NB4 (cell line): ENCODE results near the gene CAMTA1.

Source experiments
- DNase-seq: peaks from one replicate; pipeline ENCODE4 v3.0.0; 2010; ENCODE audit warnings: low read depth
- H3K4me3 ChIP-seq: one replicate; pipeline ENCODE4 v1.5.1; 2011; ENCODE audit warnings: mild to moderate bottlenecking, low read depth, low read length, moderate library complexity
- MYC ChIP-seq: IDR thresholded peaks from 2 replicates; pipeline ENCODE4 v1.6.1; 2011; ENCODE audit warnings: low read depth, low read length
- POLR2A ChIP-seq: IDR thresholded peaks from 2 replicates; pipeline ENCODE4 v1.6.1; 2011; ENCODE audit warnings: mild to moderate bottlenecking; ENCODE audit not compliant: insufficient read length; ENCODE audit errors: extremely low read depth
- TF ChIP-seq, protein P1 (sequence below): IDR thresholded peaks from 2 replicates; pipeline ENCODE4 v1.6.1; 2011; ENCODE audit warnings: low read depth, low read length
- TF ChIP-seq, protein P2 (sequence below): IDR thresholded peaks from one replicate; pipeline ENCODE4 v1.5.1; 2012; ENCODE audit warnings: low read depth, low read length

CAMTA1 gene

DNA sequence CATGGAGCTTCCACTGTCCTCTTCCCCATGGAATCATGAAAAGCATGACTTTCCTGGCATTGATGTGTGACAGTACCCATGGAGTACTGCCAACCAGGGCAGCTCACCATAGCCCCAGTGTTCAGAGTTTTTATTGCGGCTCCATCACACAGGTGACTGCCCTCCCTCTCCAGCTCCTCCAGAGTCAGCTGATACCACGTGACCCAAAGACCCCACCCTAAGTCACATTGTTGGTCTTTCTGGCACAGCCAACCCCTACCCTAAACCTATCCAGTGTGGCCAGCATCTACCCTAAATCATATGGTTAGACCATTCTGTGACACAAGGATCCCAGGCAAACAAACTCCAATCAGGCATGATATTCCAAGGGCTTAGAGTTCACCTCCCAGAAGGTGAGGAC is 908.4 kb downstream of the CAMTA1 start:
- no peak for DNase-seq
- TF ChIP-seq, protein P1, sequence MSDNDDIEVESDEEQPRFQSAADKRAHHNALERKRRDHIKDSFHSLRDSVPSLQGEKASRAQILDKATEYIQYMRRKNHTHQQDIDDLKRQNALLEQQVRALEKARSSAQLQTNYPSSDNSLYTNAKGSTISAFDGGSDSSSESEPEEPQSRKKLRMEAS = no peak
- TF ChIP-seq, protein P2, sequence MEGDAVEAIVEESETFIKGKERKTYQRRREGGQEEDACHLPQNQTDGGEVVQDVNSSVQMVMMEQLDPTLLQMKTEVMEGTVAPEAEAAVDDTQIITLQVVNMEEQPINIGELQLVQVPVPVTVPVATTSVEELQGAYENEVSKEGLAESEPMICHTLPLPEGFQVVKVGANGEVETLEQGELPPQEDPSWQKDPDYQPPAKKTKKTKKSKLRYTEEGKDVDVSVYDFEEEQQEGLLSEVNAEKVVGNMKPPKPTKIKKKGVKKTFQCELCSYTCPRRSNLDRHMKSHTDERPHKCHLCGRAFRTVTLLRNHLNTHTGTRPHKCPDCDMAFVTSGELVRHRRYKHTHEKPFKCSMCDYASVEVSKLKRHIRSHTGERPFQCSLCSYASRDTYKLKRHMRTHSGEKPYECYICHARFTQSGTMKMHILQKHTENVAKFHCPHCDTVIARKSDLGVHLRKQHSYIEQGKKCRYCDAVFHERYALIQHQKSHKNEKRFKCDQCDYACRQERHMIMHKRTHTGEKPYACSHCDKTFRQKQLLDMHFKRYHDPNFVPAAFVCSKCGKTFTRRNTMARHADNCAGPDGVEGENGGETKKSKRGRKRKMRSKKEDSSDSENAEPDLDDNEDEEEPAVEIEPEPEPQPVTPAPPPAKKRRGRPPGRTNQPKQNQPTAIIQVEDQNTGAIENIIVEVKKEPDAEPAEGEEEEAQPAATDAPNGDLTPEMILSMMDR = no peak
- TF ChIP-seq POLR2A (no peak), MYC (no peak)

DNA sequence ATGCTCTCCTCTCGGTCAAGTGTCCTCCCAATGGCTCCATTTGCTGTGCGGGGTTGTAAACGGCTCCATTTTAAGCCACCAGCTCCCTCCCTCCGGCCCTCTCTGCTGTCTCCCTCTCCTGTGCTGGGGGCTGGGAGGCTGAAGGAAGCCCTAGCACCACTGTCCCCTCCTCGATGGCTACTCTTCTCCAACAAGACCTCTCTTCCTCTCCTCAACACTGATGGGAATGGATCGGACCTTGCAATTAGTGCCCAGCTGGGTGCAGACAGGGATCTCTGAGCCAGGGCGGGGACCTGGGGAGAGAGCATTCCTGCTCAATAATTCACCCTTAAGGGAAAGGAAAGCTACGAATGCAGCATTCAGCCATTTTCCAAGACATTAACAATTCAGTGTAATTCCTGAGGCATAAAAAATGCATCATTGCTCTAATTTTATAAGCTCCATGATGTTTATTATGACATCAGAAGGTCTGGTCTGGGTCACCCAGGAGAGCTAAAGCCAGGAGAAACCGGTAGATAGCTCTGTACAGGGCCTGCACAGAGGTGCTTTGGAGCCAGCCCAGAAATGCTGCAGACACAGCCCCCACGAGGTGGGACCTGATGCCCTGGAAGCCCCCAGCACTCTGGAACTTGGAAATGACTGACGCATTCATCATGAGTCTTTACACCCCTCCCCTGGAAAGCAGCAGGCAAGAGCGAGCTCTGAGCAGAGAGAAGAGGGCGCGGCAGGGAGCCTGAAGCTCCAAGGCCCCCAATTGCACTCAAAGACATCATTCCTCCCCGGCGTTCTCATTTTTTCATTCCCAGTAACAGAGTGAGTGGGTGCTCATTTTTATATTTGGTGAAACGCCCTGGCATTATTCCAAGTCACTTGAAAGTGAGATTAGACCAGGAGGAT is 909.6 kb downstream of the CAMTA1 start:
- TF ChIP-seq, protein P2 = no peak
- no peak overlapping the region for H3K4me3 ChIP-seq
- no peak for DNase-seq

More for the DNA sequence above, 908.4 kb downstream of the CAMTA1 start:
- H3K4me3 ChIP-seq = no peak overlapping the region

DNA sequence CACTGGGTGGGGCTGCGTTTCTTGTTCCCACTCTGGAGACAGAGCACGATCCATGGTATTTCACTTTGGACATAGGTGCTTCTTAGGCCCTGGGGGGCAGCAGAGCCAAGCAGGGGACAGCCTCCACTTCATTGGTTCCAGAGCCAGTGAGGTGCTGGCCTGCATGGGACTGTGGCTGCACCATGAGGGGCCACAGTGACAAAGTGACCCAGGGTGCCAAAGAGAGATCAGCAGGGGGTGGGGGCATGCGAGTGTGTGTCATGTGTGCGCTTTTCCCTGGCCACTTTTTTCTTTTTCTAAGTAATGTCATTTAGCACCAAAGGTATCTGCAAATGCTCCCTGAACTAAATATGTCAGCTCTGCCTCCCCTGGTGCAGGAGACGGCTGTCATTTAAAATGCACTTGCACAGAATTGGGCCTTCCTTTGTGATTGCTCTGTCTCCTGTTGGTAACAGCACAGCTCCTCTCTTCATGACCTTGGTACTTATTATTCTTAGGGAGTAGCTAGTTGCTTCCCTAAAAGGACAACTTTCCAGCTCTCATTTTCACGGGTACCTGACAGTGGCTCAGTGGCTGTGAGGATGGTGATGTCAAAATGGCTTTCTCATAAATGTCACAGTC is 910.4 kb downstream of the CAMTA1 start:
- TF ChIP-seq, protein P2 = no peak
- TF ChIP-seq, protein P1 = no peak
- TF ChIP-seq POLR2A = no peak
- TF ChIP-seq MYC = no peak
- no peak overlapping the region for H3K4me3 ChIP-seq
- no peak for DNase-seq

DNA sequence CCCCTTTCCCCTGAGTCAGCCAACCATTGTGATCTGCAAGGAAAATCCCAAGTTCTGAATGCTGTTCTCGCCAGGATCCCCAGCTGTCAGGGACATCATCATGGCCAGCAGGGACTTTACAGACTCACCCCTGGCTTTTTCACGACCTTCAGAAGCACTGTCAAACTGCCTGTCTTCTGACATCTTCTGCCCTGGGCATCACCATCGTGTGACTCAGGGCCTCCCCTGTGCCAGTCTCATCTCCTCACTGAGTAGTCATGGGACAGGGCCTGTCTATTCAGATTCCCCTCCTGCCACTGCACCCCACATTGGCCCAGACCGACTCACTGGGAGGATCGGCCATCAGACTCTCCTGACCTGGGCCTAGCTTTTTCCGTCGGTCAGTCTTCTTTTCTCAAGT is 913.4 kb downstream of the CAMTA1 start:
- no peak for DNase-seq
- H3K4me3 ChIP-seq = no peak overlapping the region
- TF ChIP-seq, protein P2 = no peak
- TF ChIP-seq MYC = no peak
- TF ChIP-seq POLR2A = no peak
- TF ChIP-seq, protein P1 = no peak

DNA sequence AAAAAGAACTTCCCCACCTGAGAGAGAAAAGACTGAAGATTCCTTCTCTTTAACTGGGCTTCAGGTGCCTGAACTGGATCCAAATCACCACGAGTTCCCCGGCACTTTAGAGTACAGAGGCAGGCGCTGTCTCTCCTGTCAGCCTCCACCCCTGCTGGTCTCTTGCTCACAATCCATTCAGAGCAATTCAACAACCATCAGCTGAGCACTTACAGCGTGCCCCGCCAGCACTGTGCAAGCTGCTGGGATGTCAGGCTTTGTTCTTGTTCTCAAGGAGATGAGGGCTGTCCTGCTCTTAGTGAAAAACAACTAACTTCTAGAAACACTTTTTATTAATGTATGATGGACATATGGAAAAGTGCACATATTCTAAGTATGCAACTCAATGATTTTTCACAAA is 917.1 kb downstream of the CAMTA1 start:
- TF ChIP-seq, protein P1 = no peak
- TF ChIP-seq, protein P2 = no peak
- TF ChIP-seq MYC = no peak
- TF ChIP-seq POLR2A = no peak
- H3K4me3 ChIP-seq = no peak overlapping the region
- no peak for DNase-seq
